ENCODE data around the gene PSMD12.

Gene PSMD12

DNA sequence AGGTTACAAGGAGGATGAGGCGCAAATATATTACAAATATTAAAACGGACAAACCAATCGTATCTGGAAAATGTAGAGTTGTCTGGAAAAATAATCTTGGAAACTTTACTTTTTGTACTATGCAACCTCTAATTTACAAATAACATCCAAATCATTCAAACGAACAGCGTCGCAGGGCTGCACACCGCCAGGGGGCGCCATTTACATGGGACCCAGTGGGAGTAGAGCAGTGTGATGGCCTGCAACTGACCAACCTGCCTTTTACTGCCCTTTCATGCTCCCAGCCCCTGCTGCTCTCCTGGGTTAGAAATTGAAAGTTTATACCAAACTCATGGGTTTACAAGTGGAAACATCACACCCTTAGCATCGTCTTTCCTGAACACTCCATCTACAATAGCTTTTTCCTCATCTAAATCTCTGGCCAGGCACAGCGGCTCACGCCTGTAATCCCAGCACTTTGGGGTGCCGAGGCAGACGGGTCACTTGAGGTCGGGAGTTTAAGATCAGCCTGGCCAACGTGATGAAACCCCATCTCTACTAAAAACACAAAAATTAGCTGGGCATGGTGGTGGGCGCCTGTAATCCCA is 20.7 kb upstream of the PSMD12 start:
- DNase-seq, result no peak

DNA sequence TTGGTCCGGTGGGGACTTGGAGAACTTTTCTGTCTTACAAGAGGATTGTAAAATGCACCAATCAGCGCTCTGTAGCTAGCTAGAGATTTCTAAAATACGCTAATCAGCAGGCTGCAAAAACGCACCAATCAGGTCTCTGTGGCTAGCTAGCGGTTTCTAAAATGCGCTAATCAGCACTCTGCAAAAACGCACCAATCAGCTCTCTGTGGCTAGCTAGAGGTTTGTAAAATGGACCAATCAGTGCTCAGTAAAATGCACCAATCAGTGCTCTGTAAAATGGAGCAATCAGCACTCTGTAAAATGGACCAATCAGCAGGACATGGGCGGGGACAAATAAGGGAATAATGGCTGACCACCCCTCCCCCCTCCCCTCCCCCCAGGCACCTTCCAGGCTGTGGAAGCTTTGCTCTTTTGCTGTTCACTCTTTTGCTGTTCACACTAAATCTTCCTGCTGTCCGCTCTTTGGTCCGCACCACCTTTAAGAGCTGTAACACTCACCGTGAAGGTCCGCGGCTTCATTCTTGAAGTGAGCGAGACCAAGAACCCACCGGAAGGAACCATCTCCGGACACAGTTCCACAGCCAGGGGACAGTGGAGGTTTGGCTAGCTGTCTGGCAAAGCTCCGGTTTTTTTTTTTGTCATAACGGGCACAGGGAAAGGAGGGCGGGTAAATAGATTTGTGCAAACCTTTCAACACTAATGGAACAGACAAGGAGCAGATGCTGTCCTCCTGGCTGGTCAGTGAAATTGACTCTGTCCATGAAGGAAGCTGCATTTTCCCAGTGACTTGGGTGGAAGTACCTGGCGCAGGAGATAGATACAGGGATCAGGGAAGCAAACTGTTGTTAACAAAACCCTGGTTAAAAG is 19.0 kb upstream of the PSMD12 start:
- DNase-seq, result no peak

DNA sequence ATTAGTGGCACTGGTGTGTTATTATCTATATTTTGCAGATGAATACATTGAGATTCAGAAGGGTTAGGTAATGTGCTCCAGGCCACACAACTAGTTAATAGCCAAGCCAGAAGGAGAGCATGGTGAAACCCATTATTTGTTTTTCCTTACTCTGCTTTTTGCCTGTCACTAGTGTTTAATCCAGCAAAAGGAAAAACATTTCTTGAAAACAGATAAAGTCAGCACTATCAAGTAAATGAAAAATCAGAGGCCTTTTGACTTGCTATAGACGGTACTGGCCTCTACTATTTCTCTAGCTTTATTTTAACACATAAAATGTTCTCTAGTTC is 15.5 kb upstream of the PSMD12 start:
- no peak for DNase-seq

DNA sequence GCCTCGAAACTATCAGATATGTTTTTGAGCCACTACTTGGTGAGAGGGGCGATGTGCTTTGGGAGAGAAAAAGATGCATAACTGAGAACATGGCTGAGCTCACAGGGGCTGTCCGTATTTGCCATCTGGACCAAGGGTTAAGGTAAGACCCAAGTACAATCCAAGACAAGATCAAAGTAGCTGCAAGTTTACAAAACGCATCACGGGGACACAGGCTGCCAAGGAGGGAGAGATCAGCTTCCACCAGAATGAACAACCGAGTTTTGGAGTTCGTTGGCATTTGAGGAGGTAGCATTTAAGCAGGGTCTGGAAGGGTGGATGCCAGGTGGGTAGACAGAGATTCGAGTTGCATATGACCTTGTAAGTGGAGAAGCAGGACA is 12.9 kb upstream of the PSMD12 start:
- no peak for DNase-seq

DNA sequence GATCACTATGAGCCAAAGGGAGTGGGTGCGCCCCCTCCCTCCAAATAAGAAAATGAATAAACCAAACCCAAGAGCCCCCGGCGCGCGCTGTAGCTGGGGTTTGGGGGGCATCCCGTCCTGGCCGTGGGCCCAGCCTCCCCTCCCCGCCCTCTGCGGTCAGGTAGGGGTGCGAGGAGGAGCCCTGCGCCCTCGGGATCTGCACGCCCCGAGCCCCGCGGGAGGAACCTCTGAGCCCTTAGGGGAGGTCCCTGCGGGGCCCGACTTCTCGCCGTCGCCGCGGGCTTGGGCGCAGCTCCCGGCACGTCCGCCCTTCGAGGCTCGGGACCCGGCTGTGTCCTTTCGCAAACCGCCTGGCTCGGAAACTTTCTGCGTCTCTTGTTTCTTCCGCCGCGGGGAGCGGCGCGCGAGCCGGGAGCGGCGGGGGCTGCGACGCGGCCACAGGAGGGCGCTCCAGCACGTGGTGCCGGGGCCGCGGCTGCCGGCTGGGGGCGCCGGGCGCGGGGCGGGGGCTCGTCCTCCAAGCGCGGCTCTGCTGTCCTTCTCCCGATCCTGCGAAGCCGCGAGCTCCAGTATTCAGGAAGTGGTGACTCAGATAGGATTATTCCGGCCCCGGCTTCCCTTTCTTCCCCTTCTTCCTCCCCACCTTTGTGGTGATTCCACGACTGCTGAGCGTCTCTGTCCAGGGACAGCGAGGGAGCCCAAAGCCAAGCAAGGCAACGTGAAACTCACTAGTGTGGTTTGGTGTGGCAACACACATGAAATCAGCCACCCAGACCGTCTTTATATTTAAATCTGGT is 12.3 kb upstream of the PSMD12 start:
- DNase-seq, result peak; percentile 81

DNA sequence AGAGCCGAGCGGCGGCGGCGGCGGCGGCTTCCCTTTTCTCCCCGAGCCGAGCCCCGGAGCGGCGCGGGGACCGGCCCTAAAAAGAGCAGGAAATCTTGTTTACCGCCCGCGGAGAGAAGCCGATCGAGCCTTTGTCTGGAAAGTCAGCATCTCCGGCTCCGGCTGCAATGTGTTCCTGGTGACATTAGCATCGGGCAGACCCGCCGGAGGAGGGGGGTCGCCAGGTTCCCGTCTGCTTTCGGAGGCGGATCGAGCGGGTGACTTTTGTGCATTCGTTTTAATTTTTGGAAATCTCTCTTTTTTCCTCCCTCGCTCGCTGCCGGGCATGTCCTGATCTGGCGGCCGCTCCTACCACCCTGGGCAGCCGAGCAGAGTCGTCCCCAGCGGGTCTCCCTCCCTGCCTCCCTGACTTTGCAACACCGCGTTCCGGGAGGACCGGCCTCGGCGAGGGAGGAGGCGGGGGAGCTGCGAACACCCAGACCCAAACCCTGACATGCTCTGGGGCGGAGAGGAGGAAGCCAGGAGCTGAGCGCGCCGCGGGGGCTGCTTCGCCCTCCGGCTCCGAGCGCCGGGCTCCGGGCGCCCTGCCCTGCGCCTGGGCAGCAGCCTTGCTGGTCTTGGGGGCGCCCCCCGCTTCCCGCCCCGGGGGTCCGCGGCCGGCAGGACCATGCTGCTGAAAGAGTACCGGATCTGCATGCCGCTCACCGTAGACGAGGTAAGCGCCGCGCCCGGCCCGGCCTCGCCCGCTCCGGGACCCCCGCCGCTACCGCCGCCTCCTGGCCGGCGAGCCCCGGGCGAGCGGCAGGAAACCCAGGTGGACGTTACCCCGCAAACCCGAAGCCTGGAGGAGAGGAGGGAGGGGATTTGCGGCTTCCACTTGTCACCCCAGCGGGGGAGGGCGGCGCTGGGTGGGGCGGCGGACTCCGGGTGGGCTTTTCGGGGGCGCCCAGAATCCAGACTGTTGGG is 11.4 kb upstream of the PSMD12 start:
- DNase-seq, result peak; percentile 54

DNA sequence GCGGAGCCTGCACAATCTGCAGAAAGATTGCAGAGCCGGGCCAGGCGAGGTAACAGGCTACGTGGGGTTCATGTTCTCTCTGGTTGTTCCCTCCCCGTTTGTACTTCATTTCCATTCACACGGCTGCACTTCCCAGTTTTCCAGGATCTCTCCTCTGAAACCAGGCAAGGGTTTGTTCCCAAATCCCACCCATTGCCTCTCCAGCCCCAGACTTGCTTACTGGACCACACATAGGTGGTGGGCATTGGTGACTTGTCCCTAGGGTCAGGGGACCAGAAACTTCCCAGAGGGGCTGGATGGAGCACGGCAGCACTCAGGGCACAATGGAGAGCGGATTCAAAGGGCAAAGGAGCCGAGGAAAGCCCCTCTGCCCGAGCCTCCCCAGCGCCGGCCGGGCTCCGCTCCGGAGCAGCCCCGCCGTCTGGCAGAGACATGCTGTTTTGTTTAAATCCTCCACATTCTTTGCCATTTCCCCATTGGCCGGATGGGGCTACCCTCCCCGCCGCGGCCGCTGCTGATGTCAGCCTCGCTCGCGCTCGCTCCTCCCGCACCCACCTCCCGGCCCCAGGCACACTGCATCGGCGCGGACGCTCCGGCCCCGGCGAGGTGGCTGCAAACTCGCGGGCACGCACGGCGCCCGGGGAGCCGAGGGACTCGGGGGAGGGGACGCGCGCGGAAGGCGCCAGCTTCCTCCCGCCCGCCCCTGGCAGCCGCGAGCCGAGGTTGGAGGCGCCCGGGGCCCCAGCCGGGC is 10.5 kb upstream of the PSMD12 start, which contains the start of gene PITPNC1:
Gene PITPNC1, plus strand, starts transcription at position 545 of the 751 bp plus-strand sequence.
- peak; percentile 86 for DNase-seq

DNA sequence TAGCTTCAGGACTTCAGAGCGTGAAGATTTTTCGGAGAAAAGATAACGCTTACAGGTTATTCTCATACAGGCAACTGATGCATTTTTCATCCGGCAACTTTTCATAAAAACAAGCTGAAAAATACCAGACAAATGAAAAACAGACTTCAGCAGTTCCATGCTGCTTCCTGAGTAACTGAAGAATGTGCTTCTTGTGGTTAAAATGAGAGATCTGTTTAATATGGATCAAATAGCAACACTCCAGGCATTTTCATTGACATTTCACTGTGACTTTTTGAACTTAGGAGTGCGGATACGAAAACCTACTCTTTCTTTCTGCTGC is 10.0 kb upstream of the PSMD12 start:
- DNase-seq, result no peak

DNA sequence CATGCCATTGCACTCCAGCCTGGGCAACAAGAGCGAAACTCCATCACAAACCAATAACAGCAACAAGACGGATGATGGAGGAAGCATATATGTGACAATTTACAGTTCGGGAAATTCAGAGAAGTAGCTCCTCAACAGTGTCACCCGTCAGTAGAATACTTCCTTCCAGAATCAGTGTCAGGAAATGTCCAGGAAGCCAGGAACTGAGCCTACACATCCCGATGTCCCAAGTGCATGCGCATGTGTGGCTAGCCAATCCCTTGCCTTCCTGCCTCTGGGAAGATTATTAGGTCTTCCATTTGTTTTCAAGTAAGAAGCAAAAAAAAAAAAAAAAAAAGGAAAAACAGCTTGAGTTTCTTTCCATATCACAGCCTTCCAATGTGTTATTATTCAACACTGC is 9.3 kb upstream of the PSMD12 start:
- DNase-seq, result no peak

DNA sequence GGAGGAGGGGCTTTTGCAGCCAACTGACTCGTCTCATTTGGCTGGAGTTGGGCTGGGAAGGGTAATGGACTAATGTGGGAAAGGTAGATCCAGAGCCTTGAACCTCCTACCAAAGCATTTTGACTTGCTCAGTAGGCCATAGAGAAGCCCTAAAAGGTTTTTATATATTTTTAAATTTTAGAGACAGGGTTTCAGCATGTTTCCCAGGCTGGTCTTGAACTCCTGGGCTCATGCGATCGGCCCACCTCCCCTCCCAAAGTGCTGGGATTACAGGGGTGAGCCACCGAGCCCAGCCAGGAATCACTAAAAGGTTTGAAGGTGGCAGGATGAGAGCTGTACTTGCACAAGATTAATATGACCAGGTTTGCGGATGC is 8.7 kb upstream of the PSMD12 start:
- no peak for DNase-seq

DNA sequence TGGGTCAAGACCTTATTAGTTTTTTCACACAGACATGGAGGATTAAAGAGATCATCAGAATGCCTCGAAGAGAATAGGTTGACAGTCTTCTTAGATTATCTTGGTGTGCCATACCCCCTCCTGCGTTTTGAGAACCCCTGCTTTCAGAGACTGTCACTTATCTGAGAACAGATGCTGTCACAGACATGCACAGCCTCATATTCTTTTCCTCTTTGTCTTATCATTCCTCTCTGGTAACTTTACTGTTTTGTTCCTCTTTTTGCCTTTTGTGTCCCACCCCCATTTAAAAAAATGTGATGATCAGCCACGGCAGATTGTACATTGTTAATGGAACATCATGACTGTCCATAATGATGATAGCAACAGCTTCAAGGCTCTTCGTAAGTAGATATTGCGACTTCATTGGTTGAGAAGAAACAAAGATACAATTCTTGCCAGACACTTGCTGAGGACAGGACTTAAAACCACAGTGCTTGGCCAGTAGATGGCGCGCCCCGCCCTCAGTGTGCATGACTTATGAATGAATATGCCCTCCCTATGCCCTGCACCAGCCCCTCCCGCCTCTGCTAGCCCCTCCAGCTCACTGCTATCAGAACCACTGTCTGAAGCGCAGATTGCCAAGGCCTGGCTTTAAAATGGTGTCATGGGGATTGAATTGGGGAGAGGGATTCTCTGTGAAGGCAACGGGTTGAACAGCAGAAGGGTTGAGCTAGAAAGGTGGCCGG is 8.1 kb upstream of the PSMD12 start:
- peak; percentile 79 for DNase-seq

DNA sequence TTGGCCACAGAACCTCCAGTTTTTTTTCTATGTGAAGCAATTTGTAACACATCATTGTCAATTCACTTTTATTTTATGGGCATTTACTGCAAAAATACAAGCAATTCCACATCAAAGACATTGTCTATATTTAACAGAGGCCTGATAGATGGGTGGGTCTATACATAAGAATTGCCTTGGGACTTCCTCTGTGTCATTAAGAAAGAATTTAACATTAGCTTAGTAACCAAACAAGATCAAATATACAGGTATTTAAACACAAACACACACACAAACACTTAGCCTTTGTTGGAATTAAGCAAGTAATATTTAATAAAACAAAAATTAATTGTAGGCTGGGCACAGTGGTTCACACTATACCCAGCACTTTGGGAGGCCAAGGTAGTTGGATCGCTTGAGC is 6.4 kb upstream of the PSMD12 start:
- no peak for DNase-seq

DNA sequence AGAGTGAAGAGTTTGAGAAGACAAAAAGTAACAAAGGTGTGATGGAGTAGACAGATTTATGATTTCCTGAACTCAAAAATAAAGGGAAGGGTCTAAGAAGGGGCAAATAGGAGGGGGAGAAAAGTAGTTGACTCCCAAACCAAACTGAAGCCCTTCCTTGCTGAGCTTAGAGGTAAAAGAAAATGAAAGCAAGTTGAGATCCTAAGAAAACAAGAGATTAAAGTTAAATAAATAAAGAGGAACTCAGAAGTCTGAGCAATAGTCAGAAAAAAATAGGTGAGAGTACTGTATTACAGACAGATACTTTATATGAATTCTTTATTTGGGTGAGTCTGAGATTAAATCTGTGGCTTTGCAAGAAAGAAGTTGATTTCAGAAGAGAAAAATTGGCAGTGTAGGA is 3.3 kb upstream of the PSMD12 start:
- no peak for DNase-seq

DNA sequence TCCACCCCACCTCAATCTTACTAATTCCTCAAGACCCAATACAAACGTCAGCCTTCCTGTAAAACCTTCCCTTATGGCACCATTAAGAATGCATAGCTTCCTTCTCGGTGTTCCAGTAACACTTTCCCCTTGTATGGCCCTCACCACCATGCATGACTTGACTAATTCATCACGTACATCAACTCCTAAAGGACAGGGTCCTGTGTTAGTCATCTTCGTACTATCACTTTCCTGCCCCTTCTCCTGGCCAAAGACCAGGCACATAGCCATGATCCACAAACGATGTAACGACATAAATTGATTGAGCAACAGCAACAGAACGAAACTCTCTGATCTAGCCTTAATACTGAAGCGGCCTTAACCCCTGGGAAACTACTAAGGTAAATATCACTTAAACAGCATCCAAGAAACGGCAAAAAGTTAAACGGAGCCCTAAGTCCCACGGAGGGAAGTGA is 612 bp downstream of the PSMD12 start:
- peak; percentile 36 for DNase-seq

DNA sequence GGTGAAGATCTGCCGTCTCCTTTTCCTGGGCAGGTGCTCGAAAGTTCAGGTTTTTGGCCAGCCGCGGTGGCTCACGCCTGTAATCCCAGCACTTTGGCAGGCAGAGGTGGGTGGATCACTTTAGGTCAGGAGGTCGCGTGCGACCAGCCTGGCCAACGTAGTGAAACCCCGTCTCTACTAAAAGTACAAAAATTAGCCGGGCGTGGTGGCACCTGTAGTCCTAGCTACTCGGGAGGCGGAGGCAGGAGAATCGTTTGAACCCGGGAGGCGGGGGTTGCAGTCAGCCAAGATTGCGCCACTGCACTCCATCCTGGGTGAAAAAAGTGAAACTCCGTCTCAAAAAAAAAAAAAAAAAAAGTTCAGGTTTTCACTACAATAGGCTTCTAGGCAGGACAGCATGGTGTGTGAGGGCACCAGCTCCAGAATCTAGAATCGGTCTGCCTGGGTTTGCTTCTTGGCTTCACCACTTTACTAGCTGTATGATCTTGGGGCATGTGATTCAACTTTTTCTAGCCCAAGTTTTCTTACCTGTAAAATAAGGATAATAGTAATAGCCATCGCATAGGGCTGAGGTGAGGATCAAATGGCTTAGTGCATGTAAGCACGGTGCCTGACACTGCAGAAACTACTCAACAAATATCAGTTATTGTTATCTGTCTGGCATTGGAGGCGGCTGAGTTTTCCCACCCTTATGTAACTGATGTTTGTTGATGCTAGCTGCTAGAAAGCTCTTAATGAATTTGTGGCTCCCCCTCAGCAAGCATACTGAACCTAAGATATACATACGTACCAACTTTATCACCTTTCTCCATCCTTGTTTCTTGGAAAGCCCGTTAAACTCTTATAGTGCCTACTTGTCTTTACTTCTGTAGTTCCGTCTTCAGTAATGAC is 1.3 kb downstream of the PSMD12 start:
- DNase-seq, result no peak

DNA sequence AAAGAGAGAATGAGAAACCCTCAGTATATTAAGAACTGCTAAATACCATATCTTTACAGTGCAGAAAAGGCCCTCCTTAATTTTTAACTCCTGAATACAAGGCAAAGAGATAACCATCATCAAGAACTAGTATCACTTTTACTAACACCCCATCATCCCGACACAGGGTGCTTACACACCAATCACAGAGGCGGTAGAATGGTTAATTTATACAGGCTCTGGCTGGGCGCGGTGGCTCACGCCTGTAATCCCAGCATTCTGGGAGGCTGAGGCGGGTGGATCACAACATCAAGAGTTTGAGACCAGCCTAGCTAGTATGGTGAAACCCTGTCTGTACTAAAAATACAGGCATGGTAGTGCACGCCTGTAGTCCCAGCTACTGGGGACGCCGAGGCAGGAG is 4.2 kb downstream of the PSMD12 start:
- no peak for DNase-seq

DNA sequence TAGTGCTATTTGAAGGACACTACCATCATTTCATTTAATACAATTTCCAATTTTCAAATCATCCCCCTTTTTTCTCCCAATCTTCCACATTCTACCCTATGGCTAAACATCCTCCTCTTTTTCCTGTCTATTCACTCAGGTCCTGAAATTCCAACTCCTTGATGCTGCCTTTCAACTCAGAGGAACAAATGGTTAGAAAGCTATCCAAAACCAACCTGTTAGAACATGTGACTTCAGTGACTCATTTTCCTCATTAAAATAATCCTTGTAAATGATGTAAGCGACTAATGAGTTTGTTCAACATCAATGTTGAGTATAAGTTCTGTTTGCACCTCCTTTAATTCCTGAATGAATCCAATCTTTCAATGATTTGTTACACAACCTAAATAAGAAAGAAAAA is 5.5 kb downstream of the PSMD12 start:
- DNase-seq, result no peak

DNA sequence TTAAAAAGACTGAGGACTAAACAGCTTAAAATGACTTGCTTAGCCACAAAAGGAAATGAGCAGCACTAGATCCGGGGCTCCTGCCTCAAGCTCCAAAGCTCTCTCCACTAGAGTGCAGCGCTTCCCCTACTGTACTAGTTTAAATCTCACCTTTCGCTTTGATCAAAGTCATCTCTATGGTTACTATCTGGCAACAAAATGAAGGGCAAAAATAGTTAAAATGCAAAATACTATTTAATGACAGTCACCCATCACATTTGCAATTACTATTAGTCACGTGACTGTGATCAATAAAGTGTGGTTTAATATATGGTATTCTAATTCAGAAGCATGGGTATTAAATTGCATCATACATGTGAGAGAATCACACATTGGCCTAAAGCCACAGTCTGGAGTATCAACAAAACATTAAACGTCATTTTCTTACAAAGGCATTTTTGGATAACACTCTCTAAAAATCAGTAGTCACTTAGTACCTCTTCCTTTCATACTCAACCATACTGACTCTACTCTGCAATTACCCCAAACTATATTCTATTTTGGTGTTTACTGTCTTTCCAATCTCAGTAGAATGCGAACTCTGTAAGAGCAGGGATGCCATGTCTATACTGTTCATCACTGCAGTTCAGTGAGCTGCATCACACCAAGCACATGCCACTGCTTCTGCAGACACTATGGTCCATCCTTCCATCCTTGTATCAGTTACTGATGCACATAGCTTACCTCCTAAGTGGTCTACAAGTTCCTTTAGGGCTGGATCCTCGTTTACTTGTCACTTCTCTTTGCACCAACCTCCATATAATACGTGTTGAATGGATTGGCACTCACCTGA is 6.2 kb downstream of the PSMD12 start:
- DNase-seq, result peak; percentile 64

DNA sequence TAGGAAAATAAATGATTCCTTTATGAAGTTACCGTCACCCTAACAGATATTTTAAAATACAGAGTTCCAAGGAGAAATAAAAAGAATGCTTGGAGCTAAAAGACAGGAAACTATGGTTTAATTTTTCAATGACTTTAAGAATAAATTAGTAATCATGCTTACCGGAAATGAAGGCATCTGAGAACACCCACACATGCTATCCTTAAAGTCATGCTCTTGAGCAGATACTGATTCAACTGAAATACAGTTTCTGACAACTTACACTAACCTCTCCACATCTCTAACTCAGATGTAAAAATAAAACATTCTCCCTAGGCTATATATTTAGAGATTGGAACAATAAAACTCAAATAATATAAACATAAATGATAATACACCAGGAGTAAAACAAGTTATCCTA is 7.8 kb downstream of the PSMD12 start:
- no peak for DNase-seq

Measured in central memory CD4-positive, alpha-beta T cell (primary cell).